HCT116 (cell line): ENCODE results near the gene GPHN. TPM values are rescaled to one million over a fixed set of nuclear protein-coding genes. Genes with fewer than 3 reads are reported as not detected.

Source experiments
- ATAC-seq: fragments of 200-7000 bp; cut with Tn5 transposase; 2 replicates; pipeline ENCODE4 v1.9.1; 2020; ENCODE audit warnings: mild to moderate bottlenecking, moderate library complexity
- BruUV-seq: library from RNA; stranded (reverse); fragments of 400-500 nt; replicated peaks from 2 replicates; lab custom pipeline; 2021; lab: Mats Ljungman, UMichigan
- CTCF ChIA-PET: fragments of 300-600 bp; sonication (Branson Sonifier 250); formaldehyde crosslinking; loops from one replicate; lab custom pipeline; 2021; ENCODE audit warnings: antibody characterized with exemption; lab: Charles Lee
- POLR2A ChIA-PET: fragments of 300-600, 350-600 bp; sonication (Branson Sonifier 250); formaldehyde crosslinking; loops from one replicate; lab custom pipeline; 2021; ENCODE audit warnings: antibody characterized with exemption; lab: Charles Lee
- RAD21 ChIA-PET, 2 experiments: fragments of 300-600 bp; sonication (Branson Sonifier 250); formaldehyde crosslinking; loops; one replicate each; lab custom pipeline; 2023; ENCODE audit warnings: low total read pairs in 2 of 2; ENCODE audit not compliant: uncharacterized antibody in 2 of 2, unreplicated experiment in 2 of 2, low non-redundant PET in 1 of 2; lab: Charles Lee
- DNase-seq: peaks from one replicate; pipeline ENCODE4 v3.0.0-alpha.2; 2010; ENCODE audit warnings: low read depth, low spot score
- H2AFZ ChIP-seq: fragments of 200-600 bp; shearing (Covaris generic), sonication (generic); 2 replicates; pipeline ENCODE4 v1.6.1; 2017; ENCODE audit warnings: low read depth, mixed run types, mixed read lengths, antibody characterized with exemption, low read length; ENCODE audit not compliant: poor library complexity, severe bottlenecking
- H3K27ac ChIP-seq: 2 replicates; pipeline ENCODE4 v1.5.1; 2012; ENCODE audit warnings: low read depth, low read length
- H3K27me3 ChIP-seq: fragments of 200-600 bp; sonication (generic); 2 replicates; pipeline ENCODE4 v1.6.1; 2016; ENCODE audit warnings: mixed run types, low read length, mixed read lengths; ENCODE audit not compliant: insufficient read depth
- H3K36me3 ChIP-seq, 2 experiments: fragments of 200-500 bp in 1 of 2; fragments of 200-600 bp in 1 of 2; sonication (Bioruptor generic) in 1 of 2; sonication (generic) in 1 of 2; 2 replicates each; pipeline versions ENCODE4 v1.5.1 to v1.6.1; 2014 to 2016; ENCODE audit warnings: low read length in 2 of 2, inconsistent platforms in 1 of 2, mixed read lengths in 1 of 2, mixed run types in 1 of 2; ENCODE audit not compliant: insufficient read depth in 2 of 2, control insufficient read depth in 1 of 2
- H3K4me1 ChIP-seq, 2 experiments: fragments of 200-600 bp in 1 of 2; sonication (generic) in 1 of 2; 2 replicates each; pipeline versions ENCODE4 v1.5.1 to v1.6.1; 2012 to 2017; ENCODE audit warnings: low read length in 2 of 2, inconsistent platforms in 1 of 2, mild to moderate bottlenecking in 1 of 2, mixed read lengths in 1 of 2, mixed run types in 1 of 2, moderate library complexity in 1 of 2; ENCODE audit not compliant: insufficient read depth in 2 of 2, control insufficient read depth in 1 of 2
- H3K4me2 ChIP-seq: fragments of 200-600 bp; sonication (generic); 2 replicates; pipeline ENCODE4 v1.6.1; 2017; ENCODE audit warnings: mixed run types, low read length, mixed read lengths
- H3K4me3 ChIP-seq, 2 experiments: fragments of 200-600 bp in 1 of 2; sonication (generic) in 1 of 2; replicated peaks in 1 of 2; 2 replicates each; pipeline ENCODE4 v1.5.1; 2011 to 2016; ENCODE audit warnings: low read length in 2 of 2, control low read depth in 1 of 2, low read depth in 1 of 2, mild to moderate bottlenecking in 1 of 2, mixed read lengths in 1 of 2, mixed run types in 1 of 2
- H3K79me2 ChIP-seq: fragments of 200-600 bp; sonication (generic); 2 replicates; pipeline ENCODE4 v1.6.1; 2017; ENCODE audit warnings: mild to moderate bottlenecking, mixed run types, low read length, moderate library complexity, mixed read lengths; ENCODE audit not compliant: insufficient read depth
- H3K9ac ChIP-seq: fragments of 200-600 bp; sonication (generic); 2 replicates; pipeline ENCODE4 v1.6.1; 2016; ENCODE audit warnings: low read length, mixed read lengths
- H3K9me2 ChIP-seq: fragments of 200-600 bp; sonication (generic), shearing (Covaris generic); 2 replicates; pipeline ENCODE4 v1.6.1; 2017; ENCODE audit warnings: mixed run types, mild to moderate bottlenecking, moderate library complexity; ENCODE audit not compliant: insufficient read depth
- H3K9me3 ChIP-seq, 2 experiments: fragments of 200-500 bp in 1 of 2; fragments of 200-600 bp in 1 of 2; sonication (Bioruptor generic) in 1 of 2; sonication (generic) in 1 of 2; 2 replicates each; pipeline ENCODE4 v1.6.1; 2014 to 2017; ENCODE audit warnings: low read length in 2 of 2, mixed read lengths in 2 of 2, inconsistent platforms in 1 of 2, low read depth in 1 of 2, mild to moderate bottlenecking in 1 of 2, mixed run types in 1 of 2, moderate library complexity in 1 of 2; ENCODE audit not compliant: control insufficient read depth in 1 of 2, insufficient read depth in 1 of 2
- H4K20me1 ChIP-seq: fragments of 200-600 bp; sonication (generic), shearing (Covaris generic); 2 replicates; pipeline ENCODE4 v1.6.1; 2017; ENCODE audit warnings: mixed run types, mild to moderate bottlenecking, moderate library complexity; ENCODE audit not compliant: insufficient read depth
- ATF3 ChIP-seq: IDR thresholded peaks from 2 replicates; pipeline ENCODE4 v1.6.1; 2012
- CBX3 ChIP-seq: IDR thresholded peaks from 2 replicates; pipeline ENCODE4 v1.6.1; 2012; ENCODE audit warnings: low read depth
- CEBPB ChIP-seq: IDR thresholded peaks from 2 replicates; pipeline ENCODE4 v1.6.1; 2012; ENCODE audit warnings: low read depth
- EGR1 ChIP-seq: IDR thresholded peaks from 2 replicates; pipeline ENCODE4 v1.6.1; 2012; ENCODE audit warnings: low read depth
- ELF1 ChIP-seq: IDR thresholded peaks from 2 replicates; pipeline ENCODE4 v1.6.1; 2012; ENCODE audit warnings: low read depth, borderline replicate concordance
- FOSL1 ChIP-seq: IDR thresholded peaks from 2 replicates; pipeline ENCODE4 v1.6.1; 2012; ENCODE audit warnings: low read depth
- POLR2A ChIP-seq: IDR thresholded peaks from 2 replicates; pipeline ENCODE4 v1.7.0; 2011; ENCODE audit warnings: borderline replicate concordance; ENCODE audit not compliant: insufficient read depth, insufficient read length; ENCODE audit errors: extremely low read depth
- POLR2AphosphoS5 ChIP-seq: IDR thresholded peaks from 2 replicates; pipeline ENCODE4 v1.6.1; 2011; ENCODE audit warnings: mild to moderate bottlenecking, low read depth, low read length, moderate library complexity
- RAD21 ChIP-seq: IDR thresholded peaks from 2 replicates; pipeline ENCODE4 v1.6.1; 2012; ENCODE audit warnings: low read depth, mild to moderate bottlenecking
- REST ChIP-seq: IDR thresholded peaks from 2 replicates; pipeline ENCODE4 v1.6.1; 2012; ENCODE audit warnings: low read depth
- SRF ChIP-seq: IDR thresholded peaks from 2 replicates; pipeline ENCODE4 v1.6.1; 2012; ENCODE audit warnings: low read depth
- YY1 ChIP-seq: IDR thresholded peaks from 2 replicates; pipeline ENCODE4 v1.6.1; 2011; ENCODE audit warnings: low read length, low read depth, moderate library complexity, mild to moderate bottlenecking; ENCODE audit not compliant: insufficient replicate concordance; ENCODE audit errors: extremely low read depth
- ZBTB33 ChIP-seq: IDR thresholded peaks from 2 replicates; pipeline ENCODE4 v1.6.1; 2011; ENCODE audit warnings: mild to moderate bottlenecking, low read length, moderate library complexity; ENCODE audit not compliant: insufficient replicate concordance; ENCODE audit errors: extremely low read depth
- ZNF274 ChIP-seq: fragments of 200-500 bp; sonication (Bioruptor generic); IDR thresholded peaks from 2 replicates; pipeline ENCODE4 v1.6.1; 2014; ENCODE audit warnings: mild to moderate bottlenecking, low read depth, low read length, inconsistent platforms
- intact Hi-C: fragments of 100-400 bp; cut with micrococcal nuclease; formaldehyde crosslinking; loops from 2 replicates; pipeline ENCODE4 v1.10.0; 2022
- total RNA-seq: library from RNA; stranded (reverse); gene quantifications from one replicate; pipeline ENCODE4 v1.2.1, GENCODE V29; 2021; ENCODE audit not compliant: unreplicated experiment

The GPHN gene
- total RNA-seq, 1 experiment from 2014 or later, result 43.8 TPM

- DNase-seq, result no peak
- intact Hi-C loops, result no loop called here
- H3K9me3 ChIP-seq, result no peaks in the 10 kb centered on the region
Observed at GRCh38 chr14:67199016-67199415, 691.1 kb downstream of the GPHN start.

More at GRCh38 chr14:67199016-67199415, 691.1 kb downstream of the GPHN start:
- Histone ChIP-seq H3K27ac (no peak overlapping the region), H3K9me2 (no peaks in the 10 kb centered on the region), H3K36me3 (no peaks in the 10 kb centered on the region), H3K4me3 (no peak overlapping the region), H2AFZ (no peak overlapping the region), H3K27me3 (no peaks in the 10 kb centered on the region), H3K4me1 (no peaks in the 10 kb centered on the region), H4K20me1 (no peaks in the 10 kb centered on the region), H3K9ac (no peak overlapping the region), H3K79me2 (no peaks in the 10 kb centered on the region), H3K4me2 (no peak overlapping the region)
- ChIA-PET CTCF (no interaction called here), RAD21 (no interaction called here), POLR2A (no interaction called here)
- no peak for ATAC-seq
- TF ChIP-seq ATF3 (no peak), SRF (no peak), CBX3 (no peak), YY1 (no peak), ZBTB33 (no peak), ELF1 (no peak), REST (no peak), EGR1 (no peak), ZNF274 (no peak), POLR2AphosphoS5 (no peak), CEBPB (no peak), FOSL1 (no peak), RAD21 (no peak), POLR2A (no peak)
- BruUV-seq, result no TSS peak
